HG02970 (cell line): ENCODE results near the gene CEP112.

Experiments used
- ATAC-seq: cut with Tn5 transposase; IDR thresholded peaks from one replicate; pipeline ENCODE4 v1.9.1; 2021; ENCODE audit warnings: mild to moderate bottlenecking, moderate library complexity, moderate number of reproducible peaks; ENCODE audit not compliant: unreplicated experiment, low FRiP score

The CEP112 gene

DNA sequence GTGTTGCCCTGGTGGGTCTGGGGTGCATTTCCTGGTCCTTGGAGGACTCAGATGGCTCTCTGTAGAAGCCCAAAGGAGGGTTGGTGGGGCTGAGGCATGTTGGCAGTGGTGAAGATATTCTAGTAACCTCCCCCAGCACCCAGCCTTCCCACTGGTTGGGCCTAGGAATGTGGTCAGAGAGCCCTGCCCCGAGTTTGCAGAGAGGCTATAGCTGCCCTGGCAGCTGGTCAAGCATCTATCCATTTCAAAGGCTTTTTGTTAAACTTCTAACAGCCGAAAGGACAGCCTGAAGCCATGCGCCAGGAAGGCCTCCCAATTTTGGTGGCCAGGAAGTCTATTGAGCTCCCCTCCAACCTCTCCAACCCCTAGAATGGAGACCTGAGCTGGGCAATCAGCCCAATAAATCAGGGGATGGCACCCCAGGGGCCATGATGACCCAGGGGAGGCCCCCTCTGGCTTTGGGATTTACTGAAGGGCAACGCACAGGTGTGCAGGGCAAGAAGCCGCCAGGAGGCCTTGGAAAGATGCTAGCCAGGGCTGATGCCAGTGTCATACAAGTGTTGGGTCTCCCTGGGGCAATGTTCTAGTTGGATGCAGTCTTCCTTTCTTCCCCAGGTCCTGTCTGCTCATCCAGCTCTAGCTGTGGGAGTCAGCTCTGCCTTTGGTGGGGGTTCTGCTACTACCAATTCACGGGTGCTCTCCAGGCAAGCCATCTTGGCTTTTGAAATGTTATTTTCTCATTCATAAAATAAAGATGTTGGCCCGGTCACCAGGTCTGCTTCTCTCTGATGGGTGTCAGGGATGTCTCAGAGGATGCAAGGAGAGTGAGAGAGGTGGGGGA is 599.6 kb downstream of the CEP112 start:
- no peak for ATAC-seq

DNA sequence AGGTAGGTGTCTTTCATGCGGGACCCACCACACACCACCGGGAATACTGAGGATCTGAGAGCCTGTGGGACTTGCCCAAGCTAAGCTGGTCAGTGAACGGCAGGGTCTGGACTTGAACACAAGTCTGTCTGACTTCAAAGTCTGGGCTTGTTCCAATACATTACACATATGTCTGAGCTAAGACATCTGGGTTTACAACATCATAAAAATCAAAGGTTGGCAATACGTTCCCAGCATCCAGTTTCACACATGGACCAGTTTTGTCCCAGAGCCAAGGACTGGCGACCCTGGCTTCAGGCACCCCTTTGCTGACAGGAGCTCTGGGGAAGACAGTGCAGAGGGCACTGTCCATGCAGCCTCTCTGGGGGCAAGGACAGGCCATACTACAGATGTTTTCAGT is 602.6 kb downstream of the CEP112 start:
- ATAC-seq, result no peak

DNA sequence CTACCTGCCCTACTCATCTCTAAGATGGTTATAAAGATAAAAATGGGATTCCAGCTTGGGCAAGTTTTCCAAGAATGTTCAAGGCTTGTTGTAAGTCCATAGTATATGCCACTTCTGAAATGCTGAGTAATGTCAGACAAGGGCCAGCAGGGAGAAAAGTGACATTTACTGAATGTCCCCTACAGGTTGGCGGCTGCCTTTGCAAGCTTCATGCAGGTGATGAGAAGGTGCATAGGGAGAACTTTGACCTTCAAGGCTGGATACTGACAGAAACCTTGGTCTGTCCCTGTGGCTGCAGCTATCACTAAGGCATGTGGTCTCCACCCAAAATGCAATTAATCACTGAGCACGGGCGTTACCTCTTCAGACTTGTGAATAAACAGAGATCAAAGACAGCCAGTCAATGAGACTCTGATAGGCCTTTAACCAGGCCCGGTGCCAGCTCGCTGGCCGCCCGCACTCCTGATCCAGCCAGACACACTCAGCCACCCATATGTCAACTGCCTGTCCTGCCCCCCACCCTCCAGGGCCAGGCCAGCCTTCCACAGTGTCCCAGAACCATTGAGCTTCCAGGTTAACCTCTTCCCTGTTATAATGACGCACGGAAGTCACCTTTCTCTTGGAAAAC is 603.6 kb downstream of the CEP112 start:
- ATAC-seq, result no peak

DNA sequence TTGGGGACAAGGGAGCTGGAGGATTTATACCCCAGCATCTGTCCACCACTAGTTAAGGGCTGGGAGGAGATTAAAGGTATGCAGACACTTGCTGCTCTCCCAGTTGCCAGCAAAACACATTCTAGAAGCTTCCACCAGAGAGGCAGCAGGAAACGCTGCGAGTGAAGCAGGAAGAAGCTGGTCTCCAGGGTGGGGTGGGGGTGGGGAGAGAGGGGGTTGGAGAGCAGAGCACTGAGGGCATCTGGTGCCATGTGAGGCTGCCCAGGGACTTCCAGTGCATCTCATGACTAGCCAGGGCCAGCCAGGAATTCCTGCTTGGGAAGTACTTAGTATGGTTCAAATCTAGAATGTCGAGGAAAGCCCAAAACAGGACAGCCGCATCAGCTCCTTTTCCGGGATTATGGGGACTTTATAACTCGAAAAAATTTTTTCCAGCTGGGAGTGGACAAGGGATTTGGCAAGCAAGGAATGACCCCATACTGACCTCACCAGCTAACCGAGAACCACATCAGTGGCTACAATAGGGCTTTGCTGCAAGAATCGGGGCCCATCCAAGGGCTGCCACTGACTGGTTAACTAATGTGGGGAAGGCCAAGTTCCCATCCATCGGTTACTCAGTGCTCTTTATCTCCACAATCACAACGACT is 604.3 kb downstream of the CEP112 start:
- ATAC-seq, result no peak

DNA sequence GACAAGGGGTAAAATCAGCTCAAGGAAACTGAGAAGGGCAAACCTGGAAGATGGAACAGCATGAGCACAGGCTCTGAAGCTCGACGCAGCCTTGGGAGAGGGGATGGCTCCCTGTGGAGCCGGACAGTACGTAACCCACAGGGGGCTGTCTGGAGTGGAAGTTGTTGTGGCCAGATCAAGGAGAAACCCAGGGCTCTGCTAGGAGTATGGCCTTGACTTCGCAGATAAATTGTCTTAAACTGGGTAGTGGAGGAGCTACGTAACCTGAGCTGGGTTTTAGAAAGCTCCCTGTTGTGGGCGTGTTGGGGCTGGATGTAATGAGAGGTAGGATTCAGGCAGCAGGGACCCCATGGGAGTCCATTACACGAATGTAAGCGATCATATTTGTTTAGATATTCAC is 605.0 kb downstream of the CEP112 start:
- no peak for ATAC-seq
